HepG2 (cell line): ENCODE measurements around the gene TSC22D3. TPM values are rescaled to one million over a fixed set of nuclear protein-coding genes. Genes with fewer than 3 reads are reported as not detected.

ENCODE experiments used
- ATAC-seq: fragments of 200-7000 bp; cut with Tn5 transposase; 3 replicates; pipeline ENCODE4 v1.9.1; 2020; ENCODE audit warnings: mild to moderate bottlenecking, moderate library complexity
- BruUV-seq: library from RNA; stranded (reverse); fragments of 400-500 nt; replicated peaks from 2 replicates; lab custom pipeline; 2021; lab: Mats Ljungman, UMichigan
- CTCF ChIA-PET: fragments of 300-600 bp; formaldehyde crosslinking; extraction: SDS; loops from one replicate; lab custom pipeline; 2021; ENCODE audit warnings: low total read pairs, inconsistent platforms, low intra/inter-chr PET ratio; lab: Yijun Ruan, JAX
- POLR2A ChIA-PET: fragments of 350-600 bp; sonication (Branson Sonifier 250); formaldehyde crosslinking; loops from one replicate; lab custom pipeline; 2020; ENCODE audit warnings: antibody characterized with exemption, inconsistent platforms; lab: Yijun Ruan, JAX
- DNase-seq: peaks from one replicate; pipeline ENCODE4 v3.0.0-alpha.2; 2015; ENCODE audit warnings: low spot score
- FAIRE-seq: peaks from 3 replicates; lab custom pipeline; 2011; peaks lifted over from hg19 to GRCh38; lab: Jason Lieb, UNC
- H2AFZ ChIP-seq: one replicate; pipeline ENCODE4 v1.6.1; 2011; ENCODE audit warnings: low read length, inconsistent platforms
- H3K27ac ChIP-seq: fragments of 300-600 bp; 3 replicates; pipeline ENCODE4 v1.8.0; 2011; ENCODE audit warnings: mixed run types, mild to moderate bottlenecking, mixed read lengths, low read length, inconsistent platforms; ENCODE audit not compliant: insufficient read depth; ENCODE audit errors: extremely low read length
- H3K27me3 ChIP-seq, 2 experiments: fragments of 200-600 bp in 1 of 2; 2 replicates in 1 of 2; 3 replicates in 1 of 2; pipeline versions ENCODE4 v1.6.0 to v1.8.0; 2011; ENCODE audit warnings: low read length in 2 of 2, mild to moderate bottlenecking in 2 of 2, moderate library complexity in 2 of 2, inconsistent platforms in 1 of 2; ENCODE audit not compliant: insufficient read depth in 2 of 2, control insufficient read depth in 1 of 2
- H3K36me3 ChIP-seq, 2 experiments: fragments of 200-600 bp in 1 of 2; replicated peaks in 1 of 2; 2 replicates in 1 of 2; 3 replicates in 1 of 2; pipeline versions ENCODE4 v1.5.1 to v1.8.0; 2011; ENCODE audit warnings: low read length in 2 of 2, inconsistent platforms in 1 of 2; ENCODE audit not compliant: insufficient read depth in 2 of 2, control insufficient read depth in 1 of 2
- H3K4me1 ChIP-seq: 2 replicates; pipeline ENCODE4 v1.5.1; 2012; ENCODE audit warnings: low read length, inconsistent platforms; ENCODE audit not compliant: insufficient read depth
- H3K4me2 ChIP-seq: 2 replicates; pipeline ENCODE4 v1.6.0; 2011; ENCODE audit warnings: low read depth, low read length, inconsistent platforms
- H3K4me3 ChIP-seq, 3 experiments: fragments of 200-600 bp in 1 of 3; sonication (generic), shearing (Covaris generic) in 1 of 3; replicated peaks in 1 of 3; 2 replicates each; pipeline ENCODE4 v1.5.1; 2011 to 2016; ENCODE audit warnings: low read length in 3 of 3, inconsistent platforms in 2 of 3, low read depth in 2 of 3, mild to moderate bottlenecking in 2 of 3, control low read depth in 1 of 3, mixed read lengths in 1 of 3; ENCODE audit not compliant: insufficient read depth in 1 of 3
- H3K79me2 ChIP-seq: one replicate; pipeline ENCODE4 v1.6.1; 2011; ENCODE audit warnings: low read length, inconsistent platforms; ENCODE audit not compliant: insufficient read depth
- H3K9ac ChIP-seq: 2 replicates; pipeline ENCODE4 v1.6.0; 2011; ENCODE audit warnings: mild to moderate bottlenecking, low read depth, low read length, inconsistent platforms; ENCODE audit not compliant: insufficient read depth
- H3K9me3 ChIP-seq: 2 replicates; pipeline ENCODE4 v1.5.1; 2012; ENCODE audit warnings: mild to moderate bottlenecking, low read length
- H4K20me1 ChIP-seq: 2 replicates; pipeline ENCODE4 v1.6.0; 2011; ENCODE audit warnings: inconsistent platforms, mild to moderate bottlenecking, low read length, moderate library complexity; ENCODE audit not compliant: insufficient read depth
- ZNF205 ChIP-seq: IDR thresholded peaks from 2 replicates; pipeline ENCODE4 v1.6.1; 2018; ENCODE audit warnings: missing biosample characterization, missing genetic modification reagents
- ZNF484 ChIP-seq: sonication (generic); formaldehyde crosslinking; IDR thresholded peaks from 2 replicates; pipeline ENCODE4 v1.5.1; 2020; ENCODE audit warnings: mild to moderate bottlenecking, low read depth, missing genetic modification reagents, borderline replicate concordance
- ZNF629 ChIP-seq: sonication (generic); formaldehyde crosslinking; conservative IDR thresholded peaks from 2 replicates; pipeline ENCODE4 v1.5.0; 2020; ENCODE audit warnings: missing genetic modification reagents
- WGBS: methylation state at CpG from one replicate; pipeline ENCODE4 v1.1.6; 2017; ENCODE audit warnings: low lambda C conversion rate; 5-methylcytosine and 5-hydroxymethylcytosine counted together
- in situ Hi-C: cut with HindIII; loops from 2 replicates; pipeline ENCODE4 v1.10.0; 2017; ENCODE audit warnings: low pct_unique_long_range_greater_than_20kb; ENCODE audit not compliant: extremely low pct_ligation_motif_present
- intact Hi-C: fragments of 100-400 bp; cut with micrococcal nuclease; formaldehyde crosslinking; loops from one replicate; pipeline ENCODE4 v1.10.0; 2022; ENCODE audit not compliant: unreplicated experiment
- polyA plus RNA-seq, 8 experiments: library from polyadenylated mRNA; depleted of rRNA in 3 of 8; stranded (reverse) in 7 of 8; unstranded in 1 of 8; fragments of >200 nt; fragmentation: Illumina TruSeq in 4 of 8; extraction: Trizol in 4 of 8; gene quantifications; 2 replicates each; pipeline versions ENCODE4 v1.2.1 to v1.2.3, GENCODE V29; 2011 to 2016; ENCODE audit warnings: low read depth in 4 of 8, missing spikeins in 1 of 8, mixed read lengths in 1 of 8; ENCODE audit not compliant: insufficient read depth in 1 of 8
- total RNA-seq, 5 experiments: library from RNA; depleted of rRNA; stranded (reverse); fragments of >200 nt; fragmentation: Illumina TruSeq; extraction: Trizol; gene quantifications; 2 replicates each; pipeline ENCODE4 v1.2.3, GENCODE V29; 2016; ENCODE audit warnings: low read depth in 1 of 5
- TF ChIP-seq, protein P1 (sequence below): sonication (generic); formaldehyde crosslinking; IDR thresholded peaks from 2 replicates; pipeline ENCODE4 v1.4.0; 2020; ENCODE audit warnings: missing genetic modification reagents, borderline replicate concordance

Gene TSC22D3
- total and polyA plus RNA-seq, 2 of the 13 experiments (the other 11 are each of a cell fraction or from before 2014, with no cell fraction given): 0.82 to 1.5 TPM

GRCh38 chrX:107731831-107732502 lies 43.6 kb downstream of the TSC22D3 start:
- no TSS peak for BruUV-seq
- FAIRE-seq: no peak
- in situ Hi-C loops: no loop called here
- Histone ChIP-seq H3K4me3 (no peak overlapping the region), H3K9ac (no peak overlapping the region), H3K79me2 (no peaks in the 10 kb centered on the region), H3K9me3 (no peaks in the 10 kb centered on the region), H2AFZ (no peak overlapping the region), H3K27ac (no peak overlapping the region), H3K27me3 (no peaks in the 10 kb centered on the region; a peak in 1 of 5 replicates), H3K36me3 (no peaks in the 10 kb centered on the region), H4K20me1 (no peaks in the 10 kb centered on the region), H3K4me2 (no peak overlapping the region), H3K4me1 (peaks cover 26% of the 10 kb centered on the region)
- no peak for ATAC-seq
- ChIA-PET POLR2A (no interaction called here), CTCF (no interaction called here)
- TF ChIP-seq, protein P1, sequence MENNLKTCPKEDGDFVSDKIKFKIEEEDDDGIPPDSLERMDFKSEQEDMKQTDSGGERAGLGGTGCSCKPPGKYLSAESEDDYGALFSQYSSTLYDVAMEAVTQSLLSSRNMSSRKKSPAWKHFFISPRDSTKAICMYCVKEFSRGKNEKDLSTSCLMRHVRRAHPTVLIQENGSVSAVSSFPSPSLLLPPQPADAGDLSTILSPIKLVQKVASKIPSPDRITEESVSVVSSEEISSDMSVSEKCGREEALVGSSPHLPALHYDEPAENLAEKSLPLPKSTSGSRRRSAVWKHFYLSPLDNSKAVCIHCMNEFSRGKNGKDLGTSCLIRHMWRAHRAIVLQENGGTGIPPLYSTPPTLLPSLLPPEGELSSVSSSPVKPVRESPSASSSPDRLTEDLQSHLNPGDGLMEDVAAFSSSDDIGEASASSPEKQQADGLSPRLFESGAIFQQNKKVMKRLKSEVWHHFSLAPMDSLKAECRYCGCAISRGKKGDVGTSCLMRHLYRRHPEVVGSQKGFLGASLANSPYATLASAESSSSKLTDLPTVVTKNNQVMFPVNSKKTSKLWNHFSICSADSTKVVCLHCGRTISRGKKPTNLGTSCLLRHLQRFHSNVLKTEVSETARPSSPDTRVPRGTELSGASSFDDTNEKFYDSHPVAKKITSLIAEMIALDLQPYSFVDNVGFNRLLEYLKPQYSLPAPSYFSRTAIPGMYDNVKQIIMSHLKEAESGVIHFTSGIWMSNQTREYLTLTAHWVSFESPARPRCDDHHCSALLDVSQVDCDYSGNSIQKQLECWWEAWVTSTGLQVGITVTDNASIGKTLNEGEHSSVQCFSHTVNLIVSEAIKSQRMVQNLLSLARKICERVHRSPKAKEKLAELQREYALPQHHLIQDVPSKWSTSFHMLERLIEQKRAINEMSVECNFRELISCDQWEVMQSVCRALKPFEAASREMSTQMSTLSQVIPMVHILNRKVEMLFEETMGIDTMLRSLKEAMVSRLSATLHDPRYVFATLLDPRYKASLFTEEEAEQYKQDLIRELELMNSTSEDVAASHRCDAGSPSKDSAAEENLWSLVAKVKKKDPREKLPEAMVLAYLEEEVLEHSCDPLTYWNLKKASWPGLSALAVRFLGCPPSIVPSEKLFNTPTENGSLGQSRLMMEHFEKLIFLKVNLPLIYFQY (CRISPR knock-in tag): no peak
- no peak for TF ChIP-seq ZNF484 (CRISPR knock-in tag)
- no peak for TF ChIP-seq ZNF629 (CRISPR knock-in tag)
- TF ChIP-seq ZNF205 (CRISPR knock-in tag): no peak
- 19% methylated on average over 6 of the region's 7 CpGs for WGBS
- intact Hi-C loops: no loop called here
- no peak for DNase-seq
